ENCODE data around the gene DNAAF5. TPM values are rescaled to one million over a fixed set of nuclear protein-coding genes. Genes with fewer than 3 reads are reported as not detected.

DNAAF5 gene
- total RNA-seq, 1 experiment from 2014 or later: 37.6 TPM

DNA sequence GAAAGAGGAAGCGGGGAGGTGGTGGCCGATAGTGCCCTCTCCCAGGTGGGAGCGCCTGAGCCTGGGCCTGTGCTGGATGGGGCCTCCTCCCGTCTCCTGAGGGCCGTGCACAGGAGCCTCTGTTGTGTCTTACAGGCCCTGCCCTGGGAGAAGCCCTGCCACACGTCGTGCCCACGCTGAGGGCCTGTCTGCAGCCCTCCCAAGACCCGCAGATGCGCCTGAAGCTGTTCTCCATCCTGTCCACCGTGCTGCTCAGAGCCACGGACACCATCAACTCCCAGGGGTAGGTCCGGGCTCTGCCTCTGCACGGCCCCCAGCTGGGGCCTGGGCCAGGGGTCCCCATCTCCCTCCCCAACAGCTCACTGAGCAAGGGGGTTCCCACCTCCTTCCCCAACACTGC, 43.8 kb downstream of the DNAAF5 start:
- no peak overlapping the region for H3K27ac Mint-ChIP-seq (ENCODE audit: low read depth, unreplicated experiment)
- ChIA-PET CTCF (no interaction called here), POLR2A (no interaction called here)
- peaks cover 69% of the 10 kb centered on the region for H3K36me3 Mint-ChIP-seq (ENCODE audit: insufficient read depth, unreplicated experiment)
- no peak overlapping the region for H3K4me3 Mint-ChIP-seq (ENCODE audit: unreplicated experiment)
- H3K27me3 Mint-ChIP-seq (ENCODE audit: insufficient read depth, unreplicated experiment): no peaks in the 10 kb centered on the region
- DNase-seq (ENCODE audit: unreplicated experiment): no peak
- no peaks in the 10 kb centered on the region for H3K9me3 Mint-ChIP-seq (ENCODE audit: unreplicated experiment)
- H3K4me1 Mint-ChIP-seq (ENCODE audit: insufficient read depth, unreplicated experiment): no peaks in the 10 kb centered on the region
- BruUV-seq (replicated peaks): no TSS peak
- intact Hi-C loops (cut with micrococcal nuclease): no loop called here
- TF ChIP-seq, protein P1, sequence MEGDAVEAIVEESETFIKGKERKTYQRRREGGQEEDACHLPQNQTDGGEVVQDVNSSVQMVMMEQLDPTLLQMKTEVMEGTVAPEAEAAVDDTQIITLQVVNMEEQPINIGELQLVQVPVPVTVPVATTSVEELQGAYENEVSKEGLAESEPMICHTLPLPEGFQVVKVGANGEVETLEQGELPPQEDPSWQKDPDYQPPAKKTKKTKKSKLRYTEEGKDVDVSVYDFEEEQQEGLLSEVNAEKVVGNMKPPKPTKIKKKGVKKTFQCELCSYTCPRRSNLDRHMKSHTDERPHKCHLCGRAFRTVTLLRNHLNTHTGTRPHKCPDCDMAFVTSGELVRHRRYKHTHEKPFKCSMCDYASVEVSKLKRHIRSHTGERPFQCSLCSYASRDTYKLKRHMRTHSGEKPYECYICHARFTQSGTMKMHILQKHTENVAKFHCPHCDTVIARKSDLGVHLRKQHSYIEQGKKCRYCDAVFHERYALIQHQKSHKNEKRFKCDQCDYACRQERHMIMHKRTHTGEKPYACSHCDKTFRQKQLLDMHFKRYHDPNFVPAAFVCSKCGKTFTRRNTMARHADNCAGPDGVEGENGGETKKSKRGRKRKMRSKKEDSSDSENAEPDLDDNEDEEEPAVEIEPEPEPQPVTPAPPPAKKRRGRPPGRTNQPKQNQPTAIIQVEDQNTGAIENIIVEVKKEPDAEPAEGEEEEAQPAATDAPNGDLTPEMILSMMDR (IDR thresholded peaks at IDR 0.05; ENCODE audit: unreplicated experiment): no peak

DNA sequence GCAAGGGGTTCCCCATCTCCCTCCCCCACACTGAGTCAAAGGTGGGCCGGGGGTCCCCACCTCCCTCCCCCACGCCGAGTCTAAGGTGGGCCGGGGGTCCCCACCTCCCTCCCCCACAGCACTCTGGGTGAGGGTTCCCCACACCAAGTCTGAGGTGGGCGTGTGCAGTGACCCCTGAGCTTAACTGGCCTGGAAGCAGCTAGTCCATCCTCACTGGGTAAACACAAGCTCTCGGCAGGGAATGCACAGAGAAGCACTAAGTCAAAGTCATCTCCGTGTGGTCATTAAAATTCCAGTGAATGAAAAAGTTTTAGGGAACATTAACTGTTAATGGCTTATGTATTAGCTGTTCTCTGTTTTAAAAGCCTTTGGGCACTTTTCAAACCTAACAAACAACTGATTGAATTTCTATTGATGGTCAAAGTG, 44.3 kb downstream of the DNAAF5 start:
- no TSS peak for BruUV-seq (replicated peaks)
- Mint-ChIP-seq H3K27ac (ENCODE audit: low read depth, unreplicated experiment) (no peak overlapping the region), H3K9me3 (ENCODE audit: unreplicated experiment) (no peaks in the 10 kb centered on the region), H3K36me3 (ENCODE audit: insufficient read depth, unreplicated experiment) (peaks cover 69% of the 10 kb centered on the region), H3K27me3 (ENCODE audit: insufficient read depth, unreplicated experiment) (no peaks in the 10 kb centered on the region), H3K4me3 (ENCODE audit: unreplicated experiment) (no peak overlapping the region), H3K4me1 (ENCODE audit: insufficient read depth, unreplicated experiment) (no peaks in the 10 kb centered on the region)
- TF ChIP-seq, protein P1 (IDR thresholded peaks at IDR 0.05; ENCODE audit: unreplicated experiment): no peak
- DNase-seq (ENCODE audit: unreplicated experiment): no peak
- ChIA-PET POLR2A (no interaction called here), CTCF (no interaction called here)
- intact Hi-C loops (cut with micrococcal nuclease): no loop called here

DNA sequence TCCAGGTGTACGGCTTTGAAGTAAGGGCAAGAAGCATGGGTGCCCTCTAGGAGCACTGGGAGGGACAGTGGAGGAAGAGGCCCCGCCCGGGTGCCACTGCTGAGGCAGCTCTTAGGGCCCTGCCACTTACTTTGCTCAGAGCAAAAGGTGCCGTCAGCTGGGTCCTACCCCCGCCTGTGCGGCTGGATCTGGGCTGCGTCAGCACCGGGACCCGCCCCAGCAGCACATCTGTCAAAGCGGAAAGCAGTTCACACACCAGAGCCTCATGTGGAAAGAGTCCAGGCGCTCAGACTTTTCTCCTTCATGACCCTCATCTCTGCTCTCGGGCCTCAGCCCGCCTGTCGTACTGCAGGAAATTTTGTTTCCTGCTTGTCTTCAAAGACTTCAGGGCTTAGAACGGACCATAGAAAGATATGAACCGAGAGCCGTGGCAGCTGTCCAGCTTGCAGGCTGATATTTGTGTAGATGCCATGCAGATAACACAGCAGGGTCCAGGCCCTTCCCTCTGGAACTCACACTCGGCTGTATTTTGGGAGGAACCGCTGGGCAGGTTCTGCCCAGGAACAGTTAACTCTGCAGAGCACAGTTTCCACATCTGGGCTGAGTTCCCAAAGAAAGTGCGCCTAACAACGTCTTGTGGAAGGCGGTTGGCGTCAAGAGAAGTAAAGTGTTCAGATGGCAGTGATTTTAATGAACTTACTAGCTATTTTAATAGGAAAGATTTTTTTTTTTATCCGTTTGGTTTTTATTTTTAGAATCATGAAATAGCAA, 44.9 kb downstream of the DNAAF5 start:
- no peak for DNase-seq (ENCODE audit: unreplicated experiment)
- Mint-ChIP-seq H3K27ac (ENCODE audit: low read depth, unreplicated experiment) (no peak overlapping the region), H3K36me3 (ENCODE audit: insufficient read depth, unreplicated experiment) (peaks cover 74% of the 10 kb centered on the region), H3K9me3 (ENCODE audit: unreplicated experiment) (no peaks in the 10 kb centered on the region), H3K4me3 (ENCODE audit: unreplicated experiment) (no peak overlapping the region), H3K4me1 (ENCODE audit: insufficient read depth, unreplicated experiment) (no peaks in the 10 kb centered on the region), H3K27me3 (ENCODE audit: insufficient read depth, unreplicated experiment) (no peaks in the 10 kb centered on the region)
- intact Hi-C loops (cut with micrococcal nuclease): no loop called here
- TF ChIP-seq, protein P1 (IDR thresholded peaks at IDR 0.05; ENCODE audit: unreplicated experiment): no peak
- BruUV-seq (replicated peaks): no TSS peak
- POLR2A ChIA-PET: interaction anchor here (0.6 kb wide), 1 partner anchor 222 kb away, joined by 3 read pairs; no protein-coding TSS in a partner anchor
- CTCF ChIA-PET: interaction anchor here (0.6 to 1.1 kb wide), 2 partner anchors 35 to 102 kb away, joined by 3 read pairs; no protein-coding TSS in a partner anchor

DNA sequence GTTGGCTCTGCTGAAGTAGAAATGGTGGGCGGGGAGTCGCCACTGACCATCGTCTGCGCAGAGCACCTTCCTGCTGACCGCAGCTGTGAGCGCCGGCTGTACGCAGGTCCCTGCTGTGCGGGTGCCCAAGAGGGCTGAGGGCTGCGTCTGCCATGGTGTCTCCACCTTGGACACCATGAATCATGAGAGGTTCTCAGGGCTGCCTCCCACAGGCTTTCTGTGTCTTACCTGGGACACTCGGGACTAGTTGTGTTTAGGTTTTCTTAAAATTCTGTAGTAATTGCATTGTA, 45.5 kb downstream of the DNAAF5 start:
- DNase-seq (ENCODE audit: unreplicated experiment): no peak
- Mint-ChIP-seq H3K9me3 (ENCODE audit: unreplicated experiment) (no peaks in the 10 kb centered on the region), H3K27me3 (ENCODE audit: insufficient read depth, unreplicated experiment) (no peaks in the 10 kb centered on the region), H3K27ac (ENCODE audit: low read depth, unreplicated experiment) (no peak overlapping the region), H3K36me3 (ENCODE audit: insufficient read depth, unreplicated experiment) (peaks cover 74% of the 10 kb centered on the region), H3K4me3 (ENCODE audit: unreplicated experiment) (no peak overlapping the region), H3K4me1 (ENCODE audit: insufficient read depth, unreplicated experiment) (no peaks in the 10 kb centered on the region)
- ChIA-PET POLR2A (interaction anchor here (0.6 kb wide), 1 partner anchor 221 kb away, joined by 3 read pairs; no protein-coding TSS in a partner anchor), CTCF (interaction anchor here (0.6 to 1.1 kb wide), 3 partner anchors 13 to 102 kb away, joined by 3 to 4 read pairs (median 3); no protein-coding TSS in a partner anchor)
- no TSS peak for BruUV-seq (replicated peaks)
- TF ChIP-seq, protein P1 (IDR thresholded peaks at IDR 0.05; ENCODE audit: unreplicated experiment): no peak
- intact Hi-C loops (cut with micrococcal nuclease): no loop called here
